Gastrocnemius medialis (tissue), 4 donors: ENCODE measurements around the gene TTC28.

Experiments
- CTCF ChIP-seq, 5 experiments: fragments of 450-650 bp in 3 of 5; fragments of 200-600 bp in 2 of 5; sonication (generic) in 2 of 5; IDR thresholded peaks in 4 of 5; conservative IDR thresholded peaks in 1 of 5; 1 replicate in 4 of 5; 2 replicates in 1 of 5; pipeline ENCODE4 v1.5.1; 2016 to 2019; ENCODE audit warnings: antibody characterized with exemption in 5 of 5, mild to moderate bottlenecking in 3 of 5, moderate library complexity in 3 of 5
- POLR2A ChIP-seq, 2 donors: fragments of 450-650 bp; IDR thresholded peaks; one replicate each; pipeline ENCODE4 v1.6.1; 2017; ENCODE audit warnings: antibody characterized with exemption in 2 of 2, mild to moderate bottlenecking in 2 of 2, moderate library complexity in 2 of 2

- no peak for TF ChIP-seq CTCF (IDR thresholded peaks at IDR 0.05 in 4 of 5, conservative IDR thresholded peaks at IDR 0.05 in 1 of 5)
- no peak for TF ChIP-seq POLR2A (IDR thresholded peaks at IDR 0.05)
These were observed 743.7 kb downstream of the TTC28 start for GRCh38 chr22:27935897-27936296.
